Measurements from ENCODE around the gene FCSK.
A peak's percentile ranks its signal among the peaks of the same experiment; 100 is the strongest.
"Not testable (repeated sequence)": the region's sequence is repeated elsewhere in the genome, so short reads cannot be mapped to it uniquely, and the experiment has no call there.

Gene FCSK

DNA sequence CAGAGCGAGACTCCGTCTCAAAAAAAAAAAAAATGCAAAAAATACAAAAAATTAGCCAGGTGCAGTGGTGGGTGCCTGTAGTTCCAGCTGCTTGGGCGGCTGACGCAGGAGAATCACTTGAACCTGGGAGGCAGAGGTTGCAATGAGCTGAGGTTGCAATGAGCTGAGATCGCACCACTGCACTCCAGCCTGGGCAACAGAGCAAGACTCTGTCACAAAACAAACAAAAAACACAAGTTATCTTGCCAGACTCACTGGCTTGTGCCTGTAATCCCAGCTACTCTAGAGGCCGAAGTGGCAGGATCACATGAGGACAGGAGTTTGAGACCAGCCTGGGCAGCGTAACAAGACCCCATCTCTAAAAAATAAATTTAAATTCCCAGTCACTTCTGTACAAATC, 12.1 kb upstream of the FCSK start:
- Histone ChIP-seq H3K4me2 (ENCODE audit: low read length) (no peak overlapping the region), H3K4me3 (ENCODE audit: low read length) (no peak overlapping the region), H3K9ac (ENCODE audit: low read depth, low read length) (no peak overlapping the region), H3K36me3 (ENCODE audit: insufficient read depth, low read length) (no peaks in the 10 kb centered on the region), H3K27me3 (ENCODE audit: control insufficient read depth, insufficient read depth, low read length) (no peaks in the 10 kb centered on the region), H3K4me1 (ENCODE audit: control insufficient read depth, insufficient read depth, low read length) (peaks cover 16% of the 10 kb centered on the region), H3K9me3 (replicated peaks; ENCODE audit: low read length) (no peaks in the 10 kb centered on the region)

DNA sequence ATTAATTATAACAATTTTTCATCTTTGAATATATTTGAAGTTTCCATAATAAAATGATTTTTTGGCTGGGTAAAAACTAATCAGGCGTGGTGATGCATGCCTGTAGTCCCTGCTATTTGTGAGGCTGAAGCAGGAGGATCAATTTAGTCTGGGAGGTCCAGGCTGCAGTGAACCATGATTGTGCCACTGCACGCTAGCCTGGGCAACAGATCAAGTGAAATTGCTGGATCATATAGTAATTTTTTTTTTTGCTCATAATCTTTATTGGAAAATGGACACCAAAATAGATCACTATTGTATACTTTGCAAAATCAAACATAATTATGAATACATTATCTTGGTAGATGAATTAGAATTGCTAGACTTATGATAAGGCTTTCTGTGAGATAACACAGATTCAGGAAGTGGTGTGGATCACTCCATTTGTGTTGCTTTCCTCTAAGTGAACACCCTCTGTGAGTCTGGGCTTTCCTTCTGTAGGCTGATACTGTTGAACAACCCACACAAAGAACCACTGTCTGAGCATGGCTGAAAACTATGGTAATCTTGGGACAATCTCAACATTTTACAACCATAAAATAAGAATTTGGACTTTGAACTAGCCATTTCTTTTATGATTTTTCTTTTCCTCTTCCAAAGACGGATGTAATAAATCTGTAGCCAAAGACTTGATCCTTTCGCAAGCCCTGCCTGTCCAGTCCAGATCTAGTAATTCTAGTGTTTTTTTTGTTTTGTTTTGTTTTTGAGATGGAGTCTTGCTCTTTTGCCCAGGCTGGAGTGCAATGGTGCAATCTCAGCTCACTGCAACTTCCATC, 9.9 kb upstream of the FCSK start:
- Histone ChIP-seq H3K4me3 (ENCODE audit: low read length) (no peak overlapping the region), H3K4me2 (ENCODE audit: low read length) (no peak overlapping the region), H3K9me3 (replicated peaks; ENCODE audit: low read length) (no peaks in the 10 kb centered on the region), H3K36me3 (ENCODE audit: insufficient read depth, low read length) (no peaks in the 10 kb centered on the region), H3K9ac (ENCODE audit: low read depth, low read length) (no peak overlapping the region), H3K27me3 (ENCODE audit: control insufficient read depth, insufficient read depth, low read length) (no peaks in the 10 kb centered on the region), H3K4me1 (ENCODE audit: control insufficient read depth, insufficient read depth, low read length) (peaks cover 4% of the 10 kb centered on the region)

DNA sequence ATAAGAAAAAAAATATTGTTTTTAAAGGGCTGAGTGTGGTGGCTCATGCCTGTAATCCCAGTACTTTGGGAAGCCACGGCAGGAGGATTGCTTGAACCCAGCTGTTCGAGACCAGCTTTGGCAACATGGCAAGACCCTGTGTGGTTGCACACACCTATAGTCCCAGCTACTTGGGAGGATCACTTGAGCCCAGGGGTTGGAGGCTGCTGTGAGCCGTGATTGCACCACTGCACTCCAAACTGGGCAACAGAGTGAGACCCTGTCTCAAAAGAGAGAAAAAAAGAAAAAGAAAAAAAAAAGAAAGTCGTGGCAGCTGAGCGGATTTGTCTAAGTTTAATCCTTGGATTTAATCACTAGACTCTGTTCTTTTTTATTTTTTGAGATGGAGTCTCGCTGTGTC, 6.3 kb upstream of the FCSK start:
- no peak overlapping the region for H3K9ac ChIP-seq (ENCODE audit: low read depth, low read length)
- H3K4me2 ChIP-seq (ENCODE audit: low read length): no peak overlapping the region
- H3K36me3 ChIP-seq (ENCODE audit: insufficient read depth, low read length): no peaks in the 10 kb centered on the region
- H3K4me1 ChIP-seq (ENCODE audit: control insufficient read depth, insufficient read depth, low read length): no peaks in the 10 kb centered on the region
- H3K9me3 ChIP-seq (replicated peaks; ENCODE audit: low read length): no peaks in the 10 kb centered on the region
- no peaks in the 10 kb centered on the region for H3K27me3 ChIP-seq (ENCODE audit: control insufficient read depth, insufficient read depth, low read length)
- no peak overlapping the region for H3K4me3 ChIP-seq (ENCODE audit: low read length)

DNA sequence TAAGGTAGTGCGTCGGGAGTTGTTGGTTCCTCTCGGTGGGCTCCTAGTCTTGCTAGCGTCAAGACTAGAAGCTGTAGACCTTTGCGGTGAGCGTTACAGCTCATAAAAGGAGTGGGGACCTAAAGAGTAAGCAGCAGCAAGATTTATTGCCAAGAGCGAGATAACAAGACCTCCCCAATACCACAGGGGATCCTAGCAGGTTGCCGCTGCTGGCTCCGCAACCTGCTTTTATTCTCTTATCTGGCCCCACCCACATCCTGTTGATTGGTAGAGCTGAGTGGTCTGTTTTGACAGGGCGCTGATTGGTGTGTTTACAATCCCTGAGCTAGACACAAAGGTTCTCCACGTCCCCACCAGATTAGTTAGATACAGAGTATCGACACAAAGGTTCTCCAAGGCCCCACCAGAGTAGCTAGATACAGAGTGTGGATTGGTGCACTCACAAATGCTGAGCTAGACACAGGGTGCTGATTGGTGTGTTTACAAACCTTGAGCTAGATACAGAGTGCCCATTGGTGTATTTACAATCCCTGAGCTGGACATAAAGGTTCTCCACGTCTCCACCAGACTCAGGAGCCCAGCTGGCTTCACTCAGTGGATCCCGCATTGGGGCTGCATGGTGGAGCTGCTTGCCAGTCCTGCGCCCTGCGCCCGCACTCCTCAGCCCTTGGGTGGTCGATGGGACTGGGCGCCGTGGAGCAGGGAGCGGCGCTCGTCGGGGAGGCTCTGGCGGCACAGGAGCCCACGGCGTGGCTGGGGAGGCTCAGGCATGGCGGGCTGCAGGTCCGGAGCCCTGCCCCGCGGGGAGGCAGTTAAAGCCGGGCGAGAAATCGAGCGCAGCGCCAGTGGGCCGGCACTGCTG, 4.0 kb upstream of the FCSK start:
- H3K9me3 ChIP-seq (replicated peaks; ENCODE audit: low read length); H3K27me3 ChIP-seq (ENCODE audit: control insufficient read depth, insufficient read depth, low read length); H3K36me3 ChIP-seq (ENCODE audit: insufficient read depth, low read length); H3K4me1 ChIP-seq (ENCODE audit: control insufficient read depth, insufficient read depth, low read length); H3K9ac ChIP-seq (ENCODE audit: low read depth, low read length); H3K4me3 ChIP-seq (ENCODE audit: low read length): not testable (repeated sequence)
- H3K4me2 ChIP-seq (ENCODE audit: low read length): peak overlapping the region; percentile 15

DNA sequence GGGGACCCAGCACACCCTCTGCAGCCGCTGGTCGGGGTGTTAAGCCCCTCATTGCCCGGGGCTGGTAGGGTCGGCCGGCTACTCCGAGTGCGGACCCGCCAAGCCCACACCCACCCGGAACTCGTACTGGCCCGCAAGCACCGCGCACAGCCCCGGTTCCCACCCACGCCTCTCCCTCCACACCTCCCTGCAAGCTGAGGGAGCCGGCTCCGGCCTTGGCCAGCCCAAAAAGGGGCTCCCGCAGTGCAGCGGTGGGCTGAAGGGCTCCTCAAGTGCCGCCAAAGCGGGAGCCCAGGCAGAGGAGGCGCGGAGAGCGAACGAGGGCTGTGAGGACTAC, 3.4 kb upstream of the FCSK start:
- not testable (repeated sequence) for H3K4me3 ChIP-seq (ENCODE audit: low read length); H3K4me1 ChIP-seq (ENCODE audit: control insufficient read depth, insufficient read depth, low read length); H3K9ac ChIP-seq (ENCODE audit: low read depth, low read length); H3K36me3 ChIP-seq (ENCODE audit: insufficient read depth, low read length); H3K9me3 ChIP-seq (replicated peaks; ENCODE audit: low read length); H3K27me3 ChIP-seq (ENCODE audit: control insufficient read depth, insufficient read depth, low read length)
- H3K4me2 ChIP-seq (ENCODE audit: low read length): peak overlapping the region; percentile 15

DNA sequence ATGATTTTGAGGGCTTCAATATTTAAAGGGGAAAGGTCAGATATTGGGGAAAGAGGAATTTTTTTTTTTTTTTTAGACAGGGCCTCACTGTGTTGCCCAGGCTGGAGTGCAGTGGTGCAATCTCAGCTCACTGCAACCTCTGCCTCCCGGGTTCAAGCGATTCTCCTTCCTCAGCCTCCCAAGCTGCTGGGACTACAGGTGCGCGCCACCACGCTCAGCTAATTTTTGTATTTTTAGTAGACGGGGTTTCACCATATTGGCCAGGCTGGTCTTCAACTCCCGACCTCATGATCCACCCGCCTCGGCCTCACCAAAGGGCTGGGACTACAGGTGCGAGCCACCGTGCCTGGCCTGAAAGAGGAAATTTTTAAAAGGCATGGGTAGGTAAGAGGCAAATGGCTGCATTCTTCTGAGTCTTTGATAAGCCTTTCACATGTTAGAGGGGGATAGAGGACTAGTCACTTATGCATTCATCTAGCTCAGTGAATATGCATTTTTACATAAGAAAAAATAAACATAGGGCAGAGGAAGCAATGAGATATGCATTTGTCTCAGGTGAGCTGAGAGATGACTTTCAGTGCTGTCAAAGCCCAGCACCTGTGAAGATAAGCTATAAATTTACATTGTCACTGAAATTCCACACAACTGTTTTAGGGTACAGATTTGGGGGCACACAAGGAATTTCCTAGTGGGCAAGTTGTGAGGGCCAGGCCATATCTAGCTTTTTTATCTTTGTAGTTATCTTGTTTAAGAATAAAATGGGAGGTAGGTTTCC, 1.1 kb upstream of the FCSK start:
- Histone ChIP-seq H3K4me3 (ENCODE audit: low read length) (peak overlapping the region; percentile 91), H3K9me3 (replicated peaks; ENCODE audit: low read length) (no peaks in the 10 kb centered on the region), H3K27me3 (ENCODE audit: control insufficient read depth, insufficient read depth, low read length) (no peaks in the 10 kb centered on the region), H3K9ac (ENCODE audit: low read depth, low read length) (peak overlapping the region; percentile 95), H3K4me1 (ENCODE audit: control insufficient read depth, insufficient read depth, low read length) (peaks cover 5% of the 10 kb centered on the region), H3K4me2 (ENCODE audit: low read length) (peak overlapping the region; percentile 76), H3K36me3 (ENCODE audit: insufficient read depth, low read length) (no peaks in the 10 kb centered on the region)

DNA sequence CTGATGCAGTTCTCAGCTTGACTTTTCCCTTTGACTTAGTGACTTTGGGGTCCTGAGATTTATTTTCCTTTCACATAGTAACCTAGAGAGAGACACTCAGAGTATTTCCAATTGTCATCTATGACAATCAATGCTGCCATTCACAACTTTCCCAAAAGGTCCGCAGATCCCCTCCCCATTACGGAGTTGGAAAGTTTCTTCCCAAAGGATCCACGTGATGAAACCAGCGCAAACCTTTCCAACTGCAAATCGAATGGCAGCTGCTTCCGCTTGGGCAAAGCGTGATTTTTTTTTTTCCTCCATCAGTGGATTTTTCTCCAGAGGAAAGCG, 538 bp upstream of the FCSK start:
- Histone ChIP-seq H3K9me3 (replicated peaks; ENCODE audit: low read length) (no peaks in the 10 kb centered on the region), H3K4me2 (ENCODE audit: low read length) (peak overlapping the region; percentile 76), H3K4me3 (ENCODE audit: low read length) (peak overlapping the region; percentile 91), H3K9ac (ENCODE audit: low read depth, low read length) (peak overlapping the region; percentile 95), H3K36me3 (ENCODE audit: insufficient read depth, low read length) (no peaks in the 10 kb centered on the region), H3K4me1 (ENCODE audit: control insufficient read depth, insufficient read depth, low read length) (peaks cover 5% of the 10 kb centered on the region), H3K27me3 (ENCODE audit: control insufficient read depth, insufficient read depth, low read length) (no peaks in the 10 kb centered on the region)

DNA sequence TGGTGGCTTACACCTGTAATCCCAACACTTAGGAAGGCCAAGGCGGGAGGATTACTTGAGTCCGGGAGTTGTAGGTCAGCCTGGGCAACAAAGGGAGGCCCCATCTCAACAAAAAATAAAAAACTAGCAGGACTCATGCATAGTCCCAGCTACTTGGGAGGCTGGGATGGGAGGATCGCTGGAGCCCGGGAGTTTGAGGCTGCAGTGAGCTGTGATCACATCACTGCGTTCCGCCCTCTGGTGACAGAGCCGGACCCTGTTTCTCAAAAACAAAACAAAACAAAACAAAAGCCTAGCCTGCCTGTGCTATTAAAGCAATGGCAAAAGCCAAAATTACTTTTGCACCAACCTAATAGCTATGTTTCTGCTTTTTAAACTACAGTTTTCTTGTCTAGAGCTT, 1.5 kb downstream of the FCSK start:
- Histone ChIP-seq H3K9me3 (replicated peaks; ENCODE audit: low read length) (no peaks in the 10 kb centered on the region), H3K4me3 (ENCODE audit: low read length) (no peak overlapping the region), H3K9ac (ENCODE audit: low read depth, low read length) (no peak overlapping the region), H3K4me1 (ENCODE audit: control insufficient read depth, insufficient read depth, low read length) (peaks cover 9% of the 10 kb centered on the region), H3K27me3 (ENCODE audit: control insufficient read depth, insufficient read depth, low read length) (no peaks in the 10 kb centered on the region), H3K4me2 (ENCODE audit: low read length) (no peak overlapping the region), H3K36me3 (ENCODE audit: insufficient read depth, low read length) (no peaks in the 10 kb centered on the region)

DNA sequence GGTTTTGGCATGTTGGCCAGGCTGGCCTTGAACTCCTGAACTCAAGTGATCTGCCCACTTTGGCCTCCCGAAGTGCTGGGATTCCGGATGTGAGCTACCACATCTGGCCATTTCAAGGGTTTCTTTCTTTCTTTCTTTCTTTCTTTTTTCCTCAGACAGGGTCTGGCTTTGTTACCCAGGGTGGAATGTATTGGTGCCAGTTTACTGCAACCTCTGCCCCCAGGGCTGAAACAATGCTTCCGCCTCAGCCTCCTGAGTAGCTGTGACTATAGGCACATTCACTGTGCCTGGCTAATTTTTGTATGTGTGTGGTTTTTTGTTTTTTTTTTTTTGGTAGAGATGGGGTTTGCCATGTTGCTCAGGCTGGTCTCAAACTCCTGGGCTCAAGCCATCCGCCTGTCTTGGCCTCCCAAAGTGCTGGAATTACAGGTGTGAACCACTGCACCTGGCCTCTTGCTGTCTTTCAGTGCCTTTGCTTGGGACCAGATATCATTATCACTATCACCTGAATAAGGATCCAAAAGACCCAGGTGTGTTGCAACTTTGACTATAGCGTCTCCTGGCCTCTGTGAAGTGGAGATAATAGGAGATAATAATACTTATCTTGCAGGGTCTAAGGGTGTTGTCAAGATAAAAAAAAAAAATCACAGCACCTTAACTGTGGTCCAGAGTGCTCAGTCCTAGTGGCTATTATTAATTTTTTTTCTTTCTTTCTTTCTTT, 3.2 kb downstream of the FCSK start:
- no peak overlapping the region for H3K9ac ChIP-seq (ENCODE audit: low read depth, low read length)

DNA sequence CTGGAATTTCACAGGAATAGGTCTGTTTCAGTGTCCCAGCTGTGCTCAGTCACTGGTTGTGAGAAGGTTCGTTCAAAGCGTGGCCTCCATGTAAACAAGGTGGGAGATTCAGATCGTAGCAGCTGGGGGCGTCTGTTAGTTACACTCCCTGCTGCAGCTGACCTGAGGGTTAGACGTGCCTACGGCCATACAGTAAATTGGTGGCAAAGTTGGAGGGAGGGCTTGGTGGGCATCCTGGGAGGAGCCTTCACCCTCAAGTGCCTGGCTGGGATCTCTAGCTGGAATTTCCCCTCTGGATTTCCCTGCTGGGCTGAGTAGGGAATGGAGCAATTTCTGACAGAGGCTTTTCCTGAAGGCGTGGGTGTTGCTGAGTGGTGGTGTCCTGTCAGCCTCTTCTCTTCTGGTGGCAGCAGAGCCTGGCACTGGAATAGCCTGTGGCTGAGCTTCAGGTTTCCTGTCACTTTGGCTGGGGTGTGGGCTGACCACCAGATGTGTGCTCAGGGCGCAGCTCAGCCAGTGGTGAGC, 6.4 kb downstream of the FCSK start:
- Histone ChIP-seq H3K27me3 (ENCODE audit: control insufficient read depth, insufficient read depth, low read length) (no peaks in the 10 kb centered on the region), H3K9ac (ENCODE audit: low read depth, low read length) (no peak overlapping the region), H3K36me3 (ENCODE audit: insufficient read depth, low read length) (peaks cover 4% of the 10 kb centered on the region), H3K9me3 (replicated peaks; ENCODE audit: low read length) (no peaks in the 10 kb centered on the region), H3K4me1 (ENCODE audit: control insufficient read depth, insufficient read depth, low read length) (peaks cover 6% of the 10 kb centered on the region), H3K4me2 (ENCODE audit: low read length) (no peak overlapping the region), H3K4me3 (ENCODE audit: low read length) (no peak overlapping the region)

More for the DNA sequence above, 3.2 kb downstream of the FCSK start:
- no peaks in the 10 kb centered on the region for H3K27me3 ChIP-seq (ENCODE audit: control insufficient read depth, insufficient read depth, low read length)
- no peak overlapping the region for H3K4me3 ChIP-seq (ENCODE audit: low read length)
- no peaks in the 10 kb centered on the region for H3K9me3 ChIP-seq (replicated peaks; ENCODE audit: low read length)
- H3K4me1 ChIP-seq (ENCODE audit: control insufficient read depth, insufficient read depth, low read length): peaks cover 12% of the 10 kb centered on the region
- H3K36me3 ChIP-seq (ENCODE audit: insufficient read depth, low read length): no peaks in the 10 kb centered on the region
- no peak overlapping the region for H3K4me2 ChIP-seq (ENCODE audit: low read length)

DNA sequence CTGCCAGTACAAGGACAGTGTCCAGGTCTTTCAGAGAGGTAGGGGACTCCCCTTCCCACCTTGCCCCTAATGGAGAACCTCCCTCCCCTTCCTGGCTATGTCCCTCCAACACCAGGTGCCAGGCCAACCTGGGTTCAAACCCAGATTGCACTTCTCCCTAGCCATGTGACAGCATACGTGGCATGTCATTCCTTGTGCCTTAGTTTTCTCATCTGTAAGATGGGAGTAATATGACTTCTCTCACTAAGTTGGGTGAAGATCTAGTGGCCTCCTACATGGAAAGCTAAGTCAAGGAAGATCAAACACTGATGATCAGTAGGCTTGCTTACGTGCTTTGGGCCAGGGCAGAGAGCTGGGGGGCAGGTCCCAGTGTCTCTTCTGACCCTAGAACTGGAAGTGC, 8.8 kb downstream of the FCSK start:
- Histone ChIP-seq H3K36me3 (ENCODE audit: insufficient read depth, low read length) (peaks cover 4% of the 10 kb centered on the region), H3K4me2 (ENCODE audit: low read length) (no peak overlapping the region), H3K27me3 (ENCODE audit: control insufficient read depth, insufficient read depth, low read length) (no peaks in the 10 kb centered on the region), H3K4me1 (ENCODE audit: control insufficient read depth, insufficient read depth, low read length) (peaks cover 6% of the 10 kb centered on the region), H3K9me3 (replicated peaks; ENCODE audit: low read length) (no peaks in the 10 kb centered on the region), H3K9ac (ENCODE audit: low read depth, low read length) (no peak overlapping the region), H3K4me3 (ENCODE audit: low read length) (no peak overlapping the region)

All from skeletal muscle satellite cell (primary cell).